ENCODE results near the gene TTC7B.

TTC7B gene

DNA sequence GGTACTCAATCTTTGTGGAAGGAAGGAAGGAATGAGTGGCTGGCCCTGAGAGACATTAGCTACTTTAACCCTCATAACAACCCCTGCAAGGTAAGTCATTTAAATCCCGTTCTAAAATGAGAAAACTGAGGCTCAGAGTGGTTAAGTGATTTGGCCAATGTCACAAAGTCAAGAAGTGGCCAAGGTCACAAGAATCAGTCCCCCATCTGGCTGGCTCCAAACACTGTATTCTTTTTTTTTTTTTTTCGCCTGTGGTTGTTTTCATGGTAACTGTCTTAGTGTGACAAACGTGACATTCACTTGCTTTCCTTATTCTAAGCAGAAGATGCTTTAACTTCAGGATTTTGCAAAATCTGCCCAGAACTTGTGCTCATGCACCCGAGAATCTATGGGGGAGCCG is 2.8 kb downstream of the TTC7B start:
- H3K27ac ChIP-seq: no peak overlapping the region
- no peak for DNase-seq (ENCODE audit: low spot score)
- CTCF ChIA-PET: interaction anchor here (0.7 kb wide), 1 partner anchor 55 kb away, joined by 3 read pairs; no protein-coding TSS in a partner anchor
- no peak for TF ChIP-seq CTCF (conservative IDR thresholded peaks at IDR 0.05; ENCODE audit: low read depth)
- POLR2A ChIA-PET (ENCODE audit: low non-redundant PET): no interaction called here

DNA sequence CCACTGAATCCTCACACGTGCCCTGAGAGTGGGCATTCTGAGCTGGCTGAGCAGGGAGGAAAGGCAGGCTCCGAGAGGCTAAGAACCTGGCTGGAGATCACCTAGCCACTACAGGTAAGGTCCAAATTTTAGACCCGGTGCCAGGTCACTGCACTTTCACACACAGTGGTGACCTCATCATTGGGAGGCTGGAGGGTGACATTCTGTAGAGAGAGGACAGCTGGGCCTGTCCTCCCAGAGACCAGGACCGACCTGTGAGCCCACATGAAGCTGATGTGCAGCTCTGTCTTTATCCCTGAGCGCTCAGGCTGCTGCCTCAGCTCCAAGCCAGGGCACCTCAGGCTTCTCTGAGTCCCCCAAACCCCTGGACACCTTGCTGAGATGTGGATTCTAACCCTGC is 4.1 kb downstream of the TTC7B start:
- CTCF ChIA-PET: no interaction called here
- POLR2A ChIA-PET (ENCODE audit: low non-redundant PET): no interaction called here
- H3K27ac ChIP-seq: no peak overlapping the region
- TF ChIP-seq CTCF (conservative IDR thresholded peaks at IDR 0.05; ENCODE audit: low read depth): no peak
- no peak for DNase-seq (ENCODE audit: low spot score)

GRCh38 chr14:90811641-90812040 is 4.6 kb downstream of the TTC7B start:
- CTCF ChIA-PET: no interaction called here
- no peak for TF ChIP-seq CTCF (conservative IDR thresholded peaks at IDR 0.05; ENCODE audit: low read depth)
- no peak for DNase-seq (ENCODE audit: low spot score)
- H3K27ac ChIP-seq: no peak overlapping the region
- POLR2A ChIA-PET (ENCODE audit: low non-redundant PET): no interaction called here

DNA sequence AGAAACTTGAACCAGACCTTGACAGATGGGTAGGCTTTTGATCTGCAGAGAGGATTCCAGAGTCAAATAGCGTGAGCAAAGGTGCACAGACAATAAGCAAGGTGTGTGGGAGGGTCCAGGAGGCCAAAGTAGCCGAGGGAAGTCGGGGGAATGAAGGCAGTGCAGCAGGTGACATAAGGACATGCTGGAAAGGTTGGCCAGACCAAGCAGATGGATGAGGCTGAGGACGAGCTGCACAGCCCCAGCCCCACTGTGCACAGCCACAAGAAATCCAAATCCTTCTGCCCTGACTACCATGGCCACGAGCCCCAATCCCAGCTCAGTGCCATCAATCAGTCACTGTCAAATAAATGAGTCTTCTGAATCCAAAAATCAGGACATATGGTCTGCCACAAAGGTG is 5.4 kb downstream of the TTC7B start:
- POLR2A ChIA-PET (ENCODE audit: low non-redundant PET): no interaction called here
- CTCF ChIA-PET: no interaction called here
- no peak for DNase-seq (ENCODE audit: low spot score)
- H3K27ac ChIP-seq: no peak overlapping the region
- TF ChIP-seq CTCF (conservative IDR thresholded peaks at IDR 0.05; ENCODE audit: low read depth): no peak

DNA sequence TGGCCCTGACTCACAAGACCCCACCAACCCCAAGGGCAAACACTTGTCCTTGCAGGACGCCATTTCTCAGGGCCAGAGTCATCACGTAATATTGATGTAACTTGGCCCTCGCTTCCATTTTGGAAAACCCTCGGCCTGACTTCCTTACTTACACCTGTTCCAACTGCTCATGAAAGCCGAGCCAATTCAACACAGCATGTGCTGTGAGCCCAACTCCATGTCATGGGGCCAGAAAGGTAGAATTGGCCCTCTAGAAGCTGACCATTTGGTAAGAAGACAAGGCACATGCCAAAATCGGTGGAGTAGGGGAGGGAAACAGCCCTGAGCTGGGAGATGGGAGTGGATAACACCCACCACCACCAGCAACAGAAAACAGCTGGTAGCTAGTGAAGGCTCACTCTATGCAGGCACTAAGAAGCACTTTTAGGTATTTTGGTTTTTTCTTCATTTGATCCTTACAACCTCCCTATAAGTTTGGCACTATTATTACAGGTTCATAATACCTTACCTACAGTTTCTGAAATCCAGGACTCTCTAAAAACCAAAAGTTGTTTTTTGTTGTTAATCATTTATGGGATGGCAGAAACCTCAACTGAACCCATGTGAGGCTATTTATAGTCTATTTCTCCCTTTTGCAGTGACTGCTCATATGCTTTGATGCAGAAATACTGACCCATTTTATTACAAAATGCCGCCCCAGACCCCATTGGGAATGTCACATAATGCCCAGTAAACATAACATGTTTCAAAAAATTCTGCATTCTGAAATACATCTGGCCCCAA is 6.5 kb downstream of the TTC7B start:
- DNase-seq (ENCODE audit: low spot score): no peak
- H3K27ac ChIP-seq: no peak overlapping the region
- CTCF ChIA-PET: no interaction called here
- POLR2A ChIA-PET (ENCODE audit: low non-redundant PET): no interaction called here
- TF ChIP-seq CTCF (conservative IDR thresholded peaks at IDR 0.05; ENCODE audit: low read depth): no peak

GRCh38 chr14:90808759-90809529 is 7.3 kb downstream of the TTC7B start:
- POLR2A ChIA-PET (ENCODE audit: low non-redundant PET): no interaction called here
- no peak for DNase-seq (ENCODE audit: low spot score)
- CTCF ChIA-PET: no interaction called here
- TF ChIP-seq CTCF (conservative IDR thresholded peaks at IDR 0.05; ENCODE audit: low read depth): no peak
- no peak overlapping the region for H3K27ac ChIP-seq

Data from RWPE1 (cell line).